Neural cell (in vitro differentiated cells): ENCODE data around the gene NRF1. TPM values are rescaled to one million over a fixed set of nuclear protein-coding genes. Genes with fewer than 3 reads are reported as not detected.

ENCODE experiments used
- H2AFZ ChIP-seq: fragments of 200-600, 300-800 bp; sonication (generic), shearing (Covaris generic); 2 replicates; pipeline ENCODE4 v1.6.0; 2014; ENCODE audit warnings: low read depth, mild to moderate bottlenecking, antibody characterized with exemption, low read length, moderate library complexity
- H3F3A ChIP-seq: fragments of 200-600 bp; shearing (Covaris generic); 2 replicates; pipeline ENCODE4 v1.6.1; 2016; ENCODE audit warnings: mild to moderate bottlenecking, moderate library complexity, mixed read lengths, antibody characterized with exemption, low read length; ENCODE audit not compliant: insufficient read depth, poor library complexity, severe bottlenecking
- H3K27ac ChIP-seq: fragments of 200-600, 300-800 bp; sonication (generic), shearing (Covaris generic); 2 replicates; pipeline ENCODE4 v1.5.1; 2014; ENCODE audit warnings: mild to moderate bottlenecking, low read length, moderate library complexity
- H3K27me3 ChIP-seq: fragments of 300-800, 200-600 bp; sonication (generic), shearing (Covaris generic); 2 replicates; pipeline ENCODE4 v1.6.0; 2014; ENCODE audit warnings: mild to moderate bottlenecking, low read depth, low read length, moderate library complexity; ENCODE audit not compliant: insufficient read depth
- H3K36me3 ChIP-seq: fragments of 300-800, 200-600 bp; sonication (generic), shearing (Covaris generic); 2 replicates; pipeline ENCODE4 v1.5.1; 2014; ENCODE audit warnings: mild to moderate bottlenecking, antibody characterized with exemption, low read length, moderate library complexity; ENCODE audit not compliant: insufficient read depth
- H3K4me2 ChIP-seq: fragments of 300-800, 200-600 bp; sonication (generic), shearing (Covaris generic); 2 replicates; pipeline ENCODE4 v1.6.0; 2014; ENCODE audit warnings: mild to moderate bottlenecking, low read length
- H3K4me3 ChIP-seq: fragments of 300-800, 200-600 bp; sonication (generic), shearing (Covaris generic); 2 replicates; pipeline ENCODE4 v1.5.1; 2014; ENCODE audit warnings: mild to moderate bottlenecking, low read length, moderate library complexity
- H3K79me2 ChIP-seq: fragments of 200-600 bp; shearing (Covaris generic); replicated peaks from 2 replicates; pipeline ENCODE4 v1.6.0; 2014; ENCODE audit warnings: mild to moderate bottlenecking, low read length, moderate library complexity; ENCODE audit not compliant: insufficient read depth
- H3K9ac ChIP-seq: fragments of 300-800, 200-600 bp; sonication (generic), shearing (Covaris generic); 2 replicates; pipeline ENCODE4 v1.6.1; 2016; ENCODE audit warnings: mild to moderate bottlenecking, low read length, mixed read lengths
- H3K9me2 ChIP-seq: fragments of 200-600 bp; shearing (Covaris generic); 2 replicates; pipeline ENCODE4 v1.6.1; 2016; ENCODE audit warnings: mild to moderate bottlenecking, low read length, mixed read lengths; ENCODE audit not compliant: insufficient read depth
- H3K9me3 ChIP-seq: fragments of 200-600, 300-800 bp; sonication (generic), shearing (Covaris generic); 2 replicates; pipeline ENCODE4 v1.6.1; 2016; ENCODE audit warnings: mild to moderate bottlenecking, mixed run types, low read length, moderate library complexity, mixed read lengths
- H4K20me1 ChIP-seq: fragments of 200-600 bp; shearing (Covaris generic); 2 replicates; pipeline ENCODE4 v1.6.1; 2016; ENCODE audit warnings: mild to moderate bottlenecking, mixed run types; ENCODE audit not compliant: insufficient read depth
- CTCF ChIP-seq: fragments of 450-650 bp; IDR thresholded peaks from 2 replicates; pipeline ENCODE4 v1.5.1; 2014; ENCODE audit warnings: antibody characterized with exemption, mild to moderate bottlenecking, moderate library complexity; ENCODE audit not compliant: poor library complexity, severe bottlenecking
- EP300 ChIP-seq: fragments of 450-650 bp; conservative IDR thresholded peaks from 2 replicates; pipeline ENCODE4 v1.6.1; 2014; ENCODE audit warnings: antibody characterized with exemption, mild to moderate bottlenecking, moderate library complexity; ENCODE audit not compliant: poor library complexity, severe bottlenecking
- EZH2 ChIP-seq: fragments of 200-600, 300-800 bp; shearing (Covaris generic), sonication (generic); IDR thresholded peaks from 2 replicates; pipeline ENCODE4 v1.6.1; 2014; ENCODE audit warnings: antibody characterized with exemption, low read length, borderline replicate concordance, mild to moderate bottlenecking; ENCODE audit not compliant: insufficient read depth, poor library complexity, severe bottlenecking
- MXI1 ChIP-seq: fragments of 450-650 bp; conservative IDR thresholded peaks from 2 replicates; pipeline ENCODE4 v1.6.1; 2014; ENCODE audit warnings: antibody characterized with exemption, mild to moderate bottlenecking; ENCODE audit not compliant: poor library complexity, severe bottlenecking
- POLR2AphosphoS5 ChIP-seq: IDR thresholded peaks from 2 replicates; pipeline ENCODE4 v1.6.1; 2012
- RAD21 ChIP-seq: fragments of 450-650 bp; conservative IDR thresholded peaks from 2 replicates; pipeline ENCODE4 v1.6.1; 2014; ENCODE audit warnings: antibody characterized with exemption, mild to moderate bottlenecking, moderate library complexity
- REST ChIP-seq: IDR thresholded peaks from 2 replicates; pipeline ENCODE4 v1.6.1; 2012; ENCODE audit warnings: borderline replicate concordance
- SMC3 ChIP-seq: fragments of 450-650 bp; conservative IDR thresholded peaks from 2 replicates; pipeline ENCODE4 v1.6.1; 2014; ENCODE audit warnings: antibody characterized with exemption, mild to moderate bottlenecking, moderate library complexity; ENCODE audit not compliant: poor library complexity
- TAF1 ChIP-seq: IDR thresholded peaks from 2 replicates; pipeline ENCODE4 v1.6.1; 2012; ENCODE audit warnings: low read depth
- polyA plus RNA-seq: library from polyadenylated mRNA; depleted of rRNA; stranded (reverse); fragments of >200 nt; gene quantifications from 2 replicates; pipeline ENCODE4 v1.2.3, GENCODE V29; 2014

Gene NRF1
- polyA plus RNA-seq, 1 donor from 2014 or later, result 13.2 TPM

GRCh38 chr7:129646369-129647021, 35.0 kb downstream of the NRF1 start:
- Histone ChIP-seq H3K4me3 (no peak overlapping the region), H3K79me2 (peaks cover 3% of the 10 kb centered on the region), H3F3A (no peaks in the 10 kb centered on the region), H3K4me2 (no peak overlapping the region), H2AFZ (no peak overlapping the region), H3K36me3 (no peaks in the 10 kb centered on the region), H4K20me1 (no peaks in the 10 kb centered on the region), H3K27me3 (no peaks in the 10 kb centered on the region), H3K27ac (no peak overlapping the region), H3K9me3 (no peaks in the 10 kb centered on the region), H3K9ac (no peak overlapping the region), H3K9me2 (no peaks in the 10 kb centered on the region)
- TF ChIP-seq SMC3, result no peak
- no peak for TF ChIP-seq MXI1
- TF ChIP-seq REST, result no peak
- no peak for TF ChIP-seq TAF1
- TF ChIP-seq EZH2, result no peak
- no peak for TF ChIP-seq CTCF
- no peak for TF ChIP-seq RAD21
- TF ChIP-seq EP300, result no peak
- TF ChIP-seq POLR2AphosphoS5, result no peak

- Histone ChIP-seq H3K27ac (no peak overlapping the region), H3F3A (no peaks in the 10 kb centered on the region), H3K9me3 (no peaks in the 10 kb centered on the region), H3K4me3 (no peak overlapping the region), H2AFZ (no peak overlapping the region), H3K9me2 (no peaks in the 10 kb centered on the region), H3K4me2 (no peak overlapping the region), H3K9ac (no peak overlapping the region), H3K36me3 (no peaks in the 10 kb centered on the region), H3K79me2 (peaks cover 3% of the 10 kb centered on the region), H3K27me3 (no peaks in the 10 kb centered on the region), H4K20me1 (no peaks in the 10 kb centered on the region)
- TF ChIP-seq TAF1, result no peak
- TF ChIP-seq RAD21, result no peak
- no peak for TF ChIP-seq REST
- no peak for TF ChIP-seq CTCF
- TF ChIP-seq EP300, result no peak
- TF ChIP-seq SMC3, result no peak
- TF ChIP-seq EZH2, result no peak
- no peak for TF ChIP-seq POLR2AphosphoS5
- no peak for TF ChIP-seq MXI1
These were observed 37.7 kb downstream of the NRF1 start for GRCh38 chr7:129649128-129649690.
